Measurements from ENCODE around the gene POC1A. TPM values are rescaled to one million over a fixed set of nuclear protein-coding genes. Genes with fewer than 3 reads are reported as not detected.

The POC1A gene
- total RNA-seq, 1 donor from 2014 or later, result 3.7 TPM

- TF ChIP-seq CTCF (IDR thresholded peaks at IDR 0.05; ENCODE audit: insufficient read depth, low read depth, low read length), result no peak
- no peak for TF ChIP-seq EZH2 (IDR thresholded peaks at IDR 0.05; ENCODE audit: insufficient read depth, low read length)
- no peaks in the 10 kb centered on the region for H3K9me3 Mint-ChIP-seq (ENCODE audit: unreplicated experiment)
- Histone ChIP-seq H3K27ac (ENCODE audit: low read depth, low read length) (peak overlapping the region; percentile 96), H3K27me3 (ENCODE audit: insufficient read depth, low read length) (no peaks in the 10 kb centered on the region), H3K79me2 (ENCODE audit: insufficient read depth, low read length) (no peaks in the 10 kb centered on the region), H3K9me3 (ENCODE audit: insufficient read depth, low read depth, low read length) (no peaks in the 10 kb centered on the region), H4K20me1 (ENCODE audit: insufficient read depth, low read length) (no peaks in the 10 kb centered on the region), H3K36me3 (ENCODE audit: insufficient read depth, low read length) (no peaks in the 10 kb centered on the region), H3K4me1 (ENCODE audit: insufficient read depth, low read length) (peaks cover 61% of the 10 kb centered on the region), H3K4me3 (ENCODE audit: insufficient read depth, low read depth, low read length) (no peak overlapping the region), H2AFZ (ENCODE audit: low read depth, low read length) (peak overlapping the region; percentile 13), H3K9ac (ENCODE audit: low read length) (peak overlapping the region; percentile 83), H3K4me2 (ENCODE audit: low read length) (peak overlapping the region; percentile 72)
- DNase-seq (ENCODE audit: low read depth), result no peak
- no peak for FAIRE-seq
- no peak overlapping the region for H3K4me3 Mint-ChIP-seq (ENCODE audit: unreplicated experiment)
- H3K36me3 Mint-ChIP-seq (ENCODE audit: low read depth, unreplicated experiment), result no peaks in the 10 kb centered on the region
- H3K4me1 Mint-ChIP-seq (ENCODE audit: low read depth, unreplicated experiment), result peaks cover 52% of the 10 kb centered on the region
- peaks cover 1% of the 10 kb centered on the region for H3K27me3 Mint-ChIP-seq (ENCODE audit: low read depth, unreplicated experiment)
- H3K27ac Mint-ChIP-seq (ENCODE audit: unreplicated experiment), result peak overlapping the region; percentile 96
Observed at GRCh38 chr3:52089691-52090090, 64.5 kb downstream of the POC1A start.

- H3K27ac Mint-ChIP-seq (ENCODE audit: unreplicated experiment), result peak overlapping the region; percentile 96
- no peak for FAIRE-seq
Observed at GRCh38 chr3:52088445-52089367, 65.5 kb downstream of the POC1A start.

More at GRCh38 chr3:52088445-52089367, 65.5 kb downstream of the POC1A start:
- H3K4me1 Mint-ChIP-seq (ENCODE audit: low read depth, unreplicated experiment), result peaks cover 45% of the 10 kb centered on the region
- H3K9me3 ChIP-seq (ENCODE audit: insufficient read depth, low read depth, low read length), result no peaks in the 10 kb centered on the region
- H3K27ac ChIP-seq (ENCODE audit: low read depth, low read length), result peak overlapping the region; percentile 96
- H3K27me3 Mint-ChIP-seq (ENCODE audit: low read depth, unreplicated experiment), result peaks cover 1% of the 10 kb centered on the region
- H3K4me3 Mint-ChIP-seq (ENCODE audit: unreplicated experiment), result no peak overlapping the region
- H3K27me3 ChIP-seq (ENCODE audit: insufficient read depth, low read length), result no peaks in the 10 kb centered on the region
- no peaks in the 10 kb centered on the region for H3K9me3 Mint-ChIP-seq (ENCODE audit: unreplicated experiment)
- peak overlapping the region; percentile 72 for H3K4me2 ChIP-seq (ENCODE audit: low read length)
- peaks cover 55% of the 10 kb centered on the region for H3K4me1 ChIP-seq (ENCODE audit: insufficient read depth, low read length)
- H3K9ac ChIP-seq (ENCODE audit: low read length), result peak overlapping the region; percentile 83
- no peak overlapping the region for H2AFZ ChIP-seq (ENCODE audit: low read depth, low read length)
- no peaks in the 10 kb centered on the region for H3K36me3 ChIP-seq (ENCODE audit: insufficient read depth, low read length)
- no peaks in the 10 kb centered on the region for H4K20me1 ChIP-seq (ENCODE audit: insufficient read depth, low read length)
- H3K4me3 ChIP-seq (ENCODE audit: insufficient read depth, low read depth, low read length), result no peak overlapping the region
- DNase-seq (ENCODE audit: low read depth), result peak; percentile 52
- H3K79me2 ChIP-seq (ENCODE audit: insufficient read depth, low read length), result no peaks in the 10 kb centered on the region
- TF ChIP-seq CTCF (IDR thresholded peaks at IDR 0.05; ENCODE audit: insufficient read depth, low read depth, low read length), result no peak
- TF ChIP-seq EZH2 (IDR thresholded peaks at IDR 0.05; ENCODE audit: insufficient read depth, low read length), result no peak
- no peaks in the 10 kb centered on the region for H3K36me3 Mint-ChIP-seq (ENCODE audit: low read depth, unreplicated experiment)
